Stimulated activated CD8-positive, alpha-beta memory T cell treated with anti-CD3 and anti-CD28 coated beads, Interleukin-12 subunit alpha, Interleukin-12 subunit beta, amount 100 ng/mL, for 1 hour (primary cell): ENCODE data around the gene SNTG2.
A peak's percentile ranks its signal among the peaks of the same experiment; 100 is the strongest.
"Not testable (repeated sequence)": the region's sequence is repeated elsewhere in the genome, so short reads cannot be mapped to it uniquely, and the experiment has no call there.

Experiments
- DNase-seq: peaks from one replicate; pipeline ENCODE4 v3.0.0-alpha.2; 2020; ENCODE audit warnings: low read depth

Gene SNTG2

DNA sequence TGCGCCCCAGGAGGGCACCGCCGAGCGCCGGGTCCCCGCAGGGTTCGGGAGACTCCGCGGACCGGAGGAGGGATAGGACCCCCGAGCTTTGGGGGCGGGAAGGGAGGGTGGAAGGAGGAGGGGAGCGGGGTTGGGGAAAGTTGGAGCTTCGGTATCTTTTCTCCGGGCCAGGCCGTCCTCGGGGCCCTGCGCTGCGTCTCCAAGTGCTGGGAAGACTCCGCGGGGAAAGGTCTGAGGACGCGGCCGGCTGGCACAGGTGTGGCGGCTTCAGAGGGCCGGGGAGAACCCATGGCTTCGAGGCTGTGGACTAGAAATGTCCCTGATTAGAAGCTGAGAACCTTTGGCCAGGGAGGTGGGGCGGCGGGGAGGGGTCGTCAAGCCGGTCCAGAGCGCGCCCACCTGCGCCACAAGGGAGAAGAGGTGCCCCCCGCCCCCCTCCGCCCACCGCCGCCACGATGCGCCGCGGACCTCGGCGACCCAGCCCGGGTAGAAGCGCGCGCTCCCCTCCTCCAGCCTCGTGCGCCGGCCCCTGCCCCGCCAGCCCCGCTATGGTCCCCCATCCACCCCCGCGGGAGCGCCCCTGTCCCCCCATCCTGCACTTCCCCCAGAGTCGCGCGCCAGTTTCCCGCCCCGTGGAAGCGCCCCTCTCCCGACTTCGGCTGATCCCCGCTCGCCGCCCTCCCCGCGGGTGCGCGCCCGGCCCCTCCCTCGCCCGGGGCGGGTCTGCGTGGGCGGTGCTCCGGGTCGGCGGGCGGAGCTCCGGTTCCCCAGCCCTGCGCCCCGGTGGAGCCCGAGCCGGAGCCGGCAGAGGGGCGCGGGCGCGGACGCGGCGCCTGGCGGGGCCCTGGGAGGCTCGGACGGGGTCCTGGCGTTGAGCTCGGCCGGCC, at the start of gene SNTG2:
SNTG2 (plus strand) TSS at position 770 of the 887 bp plus-strand sequence. CDS start 148 bp downstream, outside the sequence.
- peak; percentile 28 for DNase-seq

DNA sequence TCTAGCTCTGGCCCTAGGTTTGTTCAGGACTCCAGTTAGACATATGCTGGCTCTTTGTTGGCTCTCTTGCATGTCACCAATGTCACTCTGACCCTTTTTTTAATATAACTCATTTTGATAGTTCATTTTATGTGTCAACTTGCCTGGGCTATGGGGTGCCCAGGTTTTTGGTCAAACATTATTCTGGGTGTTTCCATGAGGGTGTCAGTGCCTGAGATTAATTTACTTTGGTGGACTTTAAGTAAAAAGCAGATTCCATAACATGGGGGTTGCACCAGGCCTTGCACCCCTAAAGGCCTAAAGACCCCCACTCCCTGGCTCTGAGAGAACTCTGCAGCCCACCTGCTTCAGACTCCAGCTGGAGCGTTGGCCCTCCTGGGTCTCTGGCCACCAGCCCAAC, 48.1 kb upstream of the SNTG2 start:
- no peak for DNase-seq

DNA sequence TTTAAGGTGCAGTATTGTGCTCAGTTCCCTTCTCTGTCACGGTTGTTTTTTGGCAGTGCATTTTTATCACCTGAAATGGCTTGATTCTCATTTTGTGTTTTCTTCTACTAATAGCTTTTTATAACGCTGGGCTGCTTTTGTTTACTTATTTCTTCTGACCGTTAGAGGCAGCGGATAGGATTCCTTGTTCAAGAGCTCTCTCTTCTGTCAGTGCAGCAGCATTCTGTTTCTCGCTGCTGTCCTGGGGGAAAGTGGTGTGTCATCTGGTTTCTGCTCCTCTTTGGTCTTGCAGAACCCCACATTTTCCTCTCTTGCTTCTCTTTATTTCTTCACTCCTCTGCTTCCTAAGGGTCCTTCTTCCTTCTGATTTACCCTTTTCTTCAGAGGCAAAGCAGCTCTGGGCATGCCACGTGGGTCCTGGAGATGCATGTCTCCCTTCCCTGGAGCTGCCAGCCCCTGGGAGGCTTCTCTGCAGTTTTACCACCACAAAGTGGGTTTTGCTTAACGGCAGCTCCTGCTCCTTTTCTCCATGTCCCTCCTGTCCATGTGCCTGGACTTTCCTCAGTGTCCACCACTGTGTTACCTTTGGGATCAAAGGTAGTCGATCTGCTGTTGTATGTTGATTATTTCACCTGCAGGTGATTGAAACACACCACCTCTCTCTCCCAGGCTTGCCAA, 47.3 kb upstream of the SNTG2 start:
- DNase-seq: no peak

DNA sequence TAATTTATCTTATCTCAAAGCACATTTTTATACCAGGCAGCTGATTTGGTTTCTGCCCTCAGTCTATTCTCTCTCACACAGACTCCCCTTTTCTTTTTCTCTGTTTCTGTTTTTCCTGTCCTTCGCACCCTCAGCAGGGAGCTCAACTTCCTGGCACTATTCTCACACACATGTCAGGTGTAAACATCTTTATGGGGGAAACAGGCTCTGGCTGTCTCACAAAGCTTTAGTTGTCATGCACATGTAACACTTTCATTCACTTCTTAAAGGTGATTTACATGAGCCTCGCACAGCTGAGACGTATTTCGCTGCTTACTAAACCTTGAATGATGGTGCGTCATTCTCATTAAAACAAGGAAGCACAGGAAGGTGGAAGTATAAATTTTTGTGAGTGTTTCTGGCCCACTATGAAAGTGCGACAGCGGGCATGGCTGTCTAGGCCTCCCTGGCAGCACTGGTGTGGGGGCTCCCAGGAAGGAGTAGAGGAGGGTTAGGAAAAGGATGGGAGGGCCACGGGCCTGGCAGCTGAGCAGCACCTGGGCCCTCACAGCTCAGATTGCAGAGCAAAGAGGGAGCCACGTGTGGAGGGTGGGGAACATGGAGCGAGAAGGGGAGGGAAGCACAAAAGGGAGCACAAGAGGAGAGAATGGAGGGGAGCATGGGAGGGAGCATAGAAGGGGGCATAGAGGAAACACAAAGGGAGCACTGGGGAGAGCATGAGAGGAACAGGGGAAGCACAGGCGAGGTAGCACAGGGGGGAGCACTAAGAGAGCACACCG, 46.2 kb upstream of the SNTG2 start:
- no peak for DNase-seq

DNA sequence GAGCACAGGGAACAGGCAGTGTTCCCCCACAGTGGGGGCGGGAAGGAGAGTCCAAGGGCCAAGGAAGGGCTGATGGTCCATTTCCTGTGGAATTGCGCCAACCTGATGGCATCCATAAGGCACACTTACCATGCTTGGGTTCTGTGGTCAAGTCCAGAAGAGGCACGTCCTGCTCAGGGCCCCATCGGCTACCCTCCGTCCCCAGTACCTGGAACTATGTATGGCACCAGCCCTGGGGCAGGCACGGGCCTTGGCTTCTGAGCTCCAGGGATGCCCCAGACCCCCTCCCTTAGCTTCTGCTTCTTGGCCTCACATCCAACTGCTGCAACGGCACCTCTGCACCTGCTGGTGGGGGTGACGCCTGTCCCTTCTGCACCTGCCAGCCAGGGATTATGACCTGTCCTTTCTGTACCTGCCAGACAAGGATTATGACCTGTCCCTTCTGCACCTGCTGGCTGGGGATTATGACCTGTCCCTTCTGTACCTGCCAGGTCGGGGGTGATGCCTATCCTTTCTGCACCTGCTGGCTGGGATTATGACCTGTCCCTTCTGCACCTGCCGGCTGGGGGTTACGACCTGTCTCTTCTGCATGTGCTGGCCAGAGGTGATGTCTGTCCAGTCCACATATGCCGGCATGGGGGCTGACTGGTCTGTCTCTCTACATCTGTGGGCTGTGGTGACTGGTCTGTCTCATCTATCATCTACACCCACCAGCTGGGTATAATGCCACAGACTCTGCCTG, 45.4 kb upstream of the SNTG2 start:
- DNase-seq: no peak

DNA sequence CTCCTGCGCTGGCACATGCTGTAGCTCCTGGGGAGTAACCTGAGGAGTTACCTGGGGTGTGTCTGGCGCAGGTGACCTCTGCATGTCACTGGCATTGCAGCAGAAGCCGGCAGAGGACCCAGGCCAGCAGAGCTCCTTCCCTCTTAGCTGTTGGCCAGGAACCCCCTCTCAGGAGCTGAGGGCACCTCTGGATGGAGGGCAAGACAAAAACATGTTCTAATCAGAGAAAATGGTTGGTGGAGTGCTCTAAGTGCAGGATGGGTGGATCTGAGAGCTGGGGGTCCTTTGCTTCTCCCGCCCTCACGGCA, 44.9 kb upstream of the SNTG2 start:
- DNase-seq: no peak

DNA sequence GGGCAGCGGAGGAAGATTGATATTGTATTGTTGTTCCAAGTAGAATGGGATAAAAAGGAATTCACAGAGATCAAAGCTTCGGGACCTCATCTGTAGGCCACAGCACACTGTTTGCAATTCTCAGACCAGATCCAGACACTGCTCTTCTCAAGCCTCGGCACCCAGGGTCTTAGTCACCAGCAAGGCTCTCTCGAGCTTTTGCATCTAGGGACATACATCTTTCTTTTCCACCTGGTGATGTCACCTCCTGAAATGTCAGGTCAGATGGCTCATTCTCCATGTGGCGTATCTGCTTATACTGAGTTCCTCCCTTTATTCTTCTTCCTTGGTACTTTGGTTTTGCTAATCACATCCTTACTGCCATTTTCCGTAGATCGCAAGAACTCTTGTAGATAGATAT, 42.9 kb upstream of the SNTG2 start:
- no peak for DNase-seq

DNA sequence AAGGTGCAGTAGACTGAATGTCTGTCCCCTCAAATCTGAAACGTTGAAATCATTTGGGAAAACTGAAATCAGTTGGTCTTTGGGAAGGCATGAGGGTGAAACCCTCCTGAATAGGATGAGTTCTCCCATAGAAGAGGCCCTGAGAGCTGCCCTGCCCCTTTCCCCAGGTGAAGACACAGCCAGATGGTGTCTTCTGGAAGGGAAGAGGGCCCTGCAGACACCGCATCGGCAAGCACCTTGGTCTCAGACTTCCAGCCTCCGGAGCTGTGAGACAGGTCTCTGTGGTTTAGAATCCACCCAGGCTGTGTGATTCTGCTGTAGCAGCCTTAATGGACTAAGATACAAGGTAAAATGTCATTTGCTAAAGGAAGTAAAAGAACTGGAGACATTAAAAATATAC, 42.1 kb upstream of the SNTG2 start:
- no peak for DNase-seq

DNA sequence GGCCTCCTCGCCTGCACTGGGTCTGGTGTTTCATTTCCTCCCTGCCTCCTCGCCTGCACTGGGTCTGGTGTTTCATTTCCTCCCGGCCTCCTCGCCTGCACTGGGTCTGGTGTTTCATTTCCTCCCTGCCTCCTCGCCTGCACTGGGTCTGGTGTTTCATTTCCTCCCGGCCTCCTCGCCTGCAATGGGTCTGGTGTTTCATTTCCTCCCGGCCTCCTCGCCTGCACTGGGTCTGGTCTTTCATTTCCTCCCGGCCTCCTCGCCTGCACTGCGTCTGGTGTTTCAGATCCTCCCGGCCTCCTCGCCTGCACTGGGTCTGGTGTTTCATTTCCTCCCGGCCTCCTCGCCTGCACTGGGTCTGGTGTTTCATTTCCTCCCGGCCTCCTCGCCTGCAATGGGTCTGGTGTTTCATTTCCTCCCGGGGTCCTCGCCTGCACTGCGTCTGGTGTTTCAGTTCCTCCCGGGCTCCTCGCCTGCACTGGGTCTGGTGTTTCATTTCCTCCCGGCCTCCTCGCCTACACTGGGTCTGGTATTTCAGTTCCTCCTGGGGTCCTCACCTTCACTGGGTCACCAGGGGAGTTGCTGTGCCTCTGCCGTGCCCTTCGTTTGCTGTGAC, 40.8 kb upstream of the SNTG2 start:
- DNase-seq: not testable (repeated sequence)

DNA sequence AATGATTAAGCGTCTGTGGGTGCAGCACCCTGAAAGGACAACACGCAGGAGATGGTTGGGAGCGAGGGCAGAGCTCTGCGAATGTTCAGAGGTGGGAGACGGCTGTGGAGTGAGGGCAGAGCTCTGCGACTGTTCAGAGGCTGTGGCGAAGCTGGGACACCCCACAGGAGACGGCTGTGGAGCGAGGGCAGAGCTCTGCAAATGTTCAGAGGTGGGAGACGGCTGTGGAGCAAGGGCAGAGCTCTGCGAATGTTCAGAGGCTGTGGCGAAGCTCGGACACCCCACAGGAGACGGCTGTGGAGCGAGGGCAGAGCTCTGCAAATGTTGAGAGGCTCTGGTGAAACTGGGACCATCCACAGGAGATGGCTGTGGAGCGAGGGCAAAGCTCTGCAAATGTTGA, 40.0 kb upstream of the SNTG2 start:
- DNase-seq: no peak

DNA sequence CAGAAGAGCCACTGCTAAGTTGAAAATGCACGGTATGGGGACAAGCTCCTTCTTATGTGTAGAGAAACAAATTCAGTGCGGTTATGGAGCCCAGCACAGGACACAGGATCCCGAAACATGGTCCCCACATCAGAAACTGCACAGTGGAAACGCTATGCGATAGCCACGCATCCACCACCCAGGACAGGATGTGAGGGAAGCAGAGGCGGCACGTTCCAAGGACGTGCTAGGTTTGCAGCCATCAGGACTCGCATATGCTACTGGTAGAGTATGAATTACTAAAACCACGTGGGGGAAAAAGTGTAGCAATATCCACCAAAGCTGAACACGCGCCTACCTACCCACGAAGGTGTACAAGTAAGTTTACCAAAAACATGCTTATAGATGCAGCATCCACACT, 34.7 kb upstream of the SNTG2 start:
- no peak for DNase-seq

DNA sequence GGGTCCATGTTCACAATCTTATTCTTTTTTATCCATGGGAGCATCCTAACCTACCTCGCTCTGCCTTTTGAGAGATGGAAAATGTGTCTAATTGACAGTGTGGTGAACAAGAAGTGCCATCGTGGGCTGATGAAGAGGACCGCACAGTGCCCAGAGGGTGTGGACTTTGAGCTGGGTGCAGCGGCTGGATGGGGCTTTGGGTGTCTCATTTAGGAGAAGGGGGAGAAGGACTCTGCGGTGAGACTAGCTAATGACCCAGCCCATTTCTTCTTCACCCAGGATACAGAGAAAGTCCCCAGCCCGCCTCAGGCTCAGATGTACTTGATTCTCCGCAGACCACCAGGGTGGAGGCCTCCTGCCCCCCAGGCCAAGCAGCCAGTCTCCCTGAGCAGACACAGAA, 33.7 kb upstream of the SNTG2 start:
- DNase-seq: no peak

DNA sequence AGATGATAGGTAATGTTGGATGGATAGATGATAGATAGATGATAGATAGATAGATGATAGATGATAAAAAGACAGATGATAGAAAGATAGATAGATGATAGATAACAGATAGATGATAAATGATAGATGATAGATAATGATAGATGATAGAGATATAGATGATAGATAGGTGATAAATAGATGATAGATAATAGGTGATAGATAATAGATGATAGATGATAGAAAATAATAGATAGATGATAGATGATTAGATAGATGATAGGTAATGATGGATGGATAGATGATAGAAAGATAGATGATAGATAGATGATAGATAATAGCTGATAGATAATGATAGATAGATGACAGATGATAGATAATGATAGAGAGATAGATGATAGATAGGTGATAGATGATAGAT, 31.0 kb upstream of the SNTG2 start:
- DNase-seq: no peak

DNA sequence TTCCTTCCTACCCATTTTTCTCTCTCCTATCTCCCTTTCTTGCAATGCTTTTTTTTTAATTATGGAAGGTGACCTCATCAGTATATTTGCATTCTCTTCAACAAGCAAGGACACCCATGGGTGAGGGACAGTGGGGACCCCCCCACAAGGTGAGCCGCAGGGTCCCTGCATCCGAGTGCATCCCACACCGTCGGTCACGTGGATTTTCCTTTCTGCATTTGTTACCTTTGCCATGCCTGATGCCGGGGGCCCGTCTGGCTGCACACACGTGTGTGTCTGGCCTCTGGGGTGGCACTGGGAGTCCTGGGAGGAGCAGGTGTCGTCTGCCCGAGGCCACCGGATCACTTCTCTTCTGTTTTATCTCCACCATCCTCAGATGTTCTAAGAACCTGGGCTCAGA, 30.1 kb upstream of the SNTG2 start:
- no peak for DNase-seq

DNA sequence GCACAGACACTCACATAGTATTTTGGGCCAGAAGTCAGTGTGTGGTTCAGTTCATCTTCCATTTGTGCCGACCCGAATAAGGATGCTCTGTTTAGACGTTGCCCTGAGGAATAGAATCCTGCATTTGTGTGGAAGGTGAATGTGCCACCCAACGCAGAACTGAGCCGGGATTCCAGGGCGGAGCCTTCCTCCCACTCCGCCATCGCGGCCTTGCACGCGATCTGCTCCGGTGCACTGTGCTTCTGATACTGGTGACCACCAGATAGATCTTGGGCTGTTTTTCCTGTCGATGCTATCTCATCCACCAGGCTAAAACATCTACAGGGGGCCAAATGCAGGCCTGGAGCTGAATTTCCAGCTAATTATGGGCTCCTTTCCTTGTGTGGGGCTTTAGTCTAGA, 29.6 kb upstream of the SNTG2 start:
- no peak for DNase-seq

DNA sequence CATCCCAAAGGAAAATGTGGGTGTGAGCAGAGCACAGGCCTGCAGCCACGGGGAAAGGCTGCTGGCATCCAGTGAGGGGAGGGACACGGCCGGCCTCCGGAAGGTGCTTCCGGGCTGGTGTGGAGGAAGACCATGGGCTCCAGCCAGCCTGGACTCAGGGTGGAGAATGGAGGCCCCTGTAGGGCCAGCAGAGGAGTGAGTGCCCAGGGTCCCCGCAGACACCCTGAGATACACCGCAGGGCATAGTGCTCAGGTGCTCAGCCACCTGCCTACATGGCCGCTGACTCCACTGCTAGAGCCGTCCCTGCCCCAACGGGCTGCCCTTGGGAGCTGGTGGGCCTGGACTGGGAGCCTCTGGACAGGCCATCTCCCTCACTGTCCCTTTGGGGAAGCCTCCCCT, 28.5 kb upstream of the SNTG2 start:
- no peak for DNase-seq

DNA sequence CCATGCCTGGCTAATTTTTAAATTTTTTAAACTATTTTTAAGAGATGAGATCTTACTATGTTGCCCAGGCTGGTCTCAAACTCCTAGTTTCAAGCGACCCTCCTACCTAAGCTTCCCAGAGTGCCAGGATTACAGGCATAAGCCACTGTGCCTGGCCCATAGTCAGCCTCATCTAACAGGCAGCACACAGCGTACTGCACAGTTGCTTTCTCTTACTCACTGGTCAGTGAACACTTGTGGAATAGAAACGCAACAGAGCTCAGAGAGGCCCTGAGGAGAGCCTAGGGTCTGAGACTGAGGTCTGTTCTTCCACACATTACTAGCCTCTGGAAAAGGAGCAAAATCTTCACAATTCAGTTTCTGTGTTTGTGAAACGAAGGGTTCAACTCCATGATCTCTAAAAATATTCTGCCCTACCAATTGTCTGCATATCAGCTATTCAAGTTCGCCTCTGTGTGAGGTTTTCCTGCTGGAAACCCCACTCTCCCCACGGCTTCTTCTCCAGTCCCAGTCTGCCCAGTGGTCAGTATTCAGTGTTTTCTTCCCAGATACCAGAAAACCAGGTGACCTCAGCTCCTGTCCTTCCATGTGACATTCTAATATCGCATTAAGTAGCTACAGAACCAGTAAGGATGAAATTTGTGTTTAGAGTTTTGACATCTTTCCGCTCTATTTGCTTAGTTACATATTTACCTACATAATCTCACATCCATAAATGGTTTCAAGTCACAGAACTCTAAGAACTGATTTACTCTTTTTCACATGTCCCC, 26.6 kb upstream of the SNTG2 start:
- DNase-seq: no peak

DNA sequence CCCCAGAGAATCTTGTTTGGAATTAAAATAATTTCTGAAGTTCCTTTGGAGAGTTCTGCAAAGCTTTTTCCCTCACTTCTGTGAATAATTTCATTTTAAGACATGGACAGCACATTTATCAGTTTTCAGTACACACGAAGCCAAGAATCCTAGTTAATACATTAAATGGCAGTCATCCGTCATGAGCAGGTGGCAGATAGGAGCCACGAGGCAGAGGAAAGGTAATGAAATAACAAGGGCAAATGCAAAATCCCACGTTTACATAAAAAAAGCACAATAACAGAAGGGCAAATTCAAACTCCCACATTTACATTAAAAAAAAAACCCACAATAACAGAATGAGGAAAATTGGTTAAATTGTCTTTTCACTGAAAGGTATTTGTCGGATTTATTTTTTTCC, 25.9 kb upstream of the SNTG2 start:
- no peak for DNase-seq

DNA sequence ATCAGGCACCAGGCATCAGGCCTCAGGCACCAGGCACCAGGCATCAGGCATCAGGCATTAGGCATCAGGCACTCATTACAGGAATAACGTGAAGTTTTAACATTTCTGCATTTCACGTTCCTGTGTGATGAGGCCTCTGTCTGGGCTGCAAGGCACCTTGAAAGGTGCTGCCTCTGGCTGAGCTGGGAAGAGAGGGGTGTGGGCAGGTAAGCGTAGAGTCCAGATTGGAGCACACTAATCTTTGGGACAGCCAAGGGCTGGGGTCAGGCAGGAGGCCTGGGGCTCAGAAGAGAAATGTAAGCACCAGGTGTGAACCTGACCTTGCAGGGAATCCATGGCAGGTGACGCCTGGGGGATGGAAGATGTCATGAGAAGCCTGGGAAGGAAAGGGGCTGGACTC, 25.3 kb upstream of the SNTG2 start:
- no peak for DNase-seq

DNA sequence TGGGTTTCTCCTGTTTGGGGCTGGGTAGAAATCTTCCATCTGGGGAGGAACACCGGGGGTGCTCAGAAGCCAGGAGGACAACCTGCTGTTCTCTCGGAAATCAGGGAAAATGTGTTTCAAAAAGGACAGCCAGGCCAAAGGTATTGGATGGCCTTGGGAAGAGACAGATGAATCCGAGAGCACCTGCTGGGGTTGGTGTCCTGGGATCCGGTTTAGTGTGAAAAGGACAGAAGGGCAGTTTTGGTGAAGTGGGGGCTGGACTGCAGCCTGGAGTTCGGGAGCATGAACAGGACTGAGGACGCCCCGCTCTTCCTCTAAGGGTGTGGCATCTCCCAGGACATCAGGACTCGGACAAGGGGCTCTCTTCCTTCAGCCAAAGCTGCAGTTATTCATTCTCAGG, 24.9 kb upstream of the SNTG2 start:
- DNase-seq: no peak

DNA sequence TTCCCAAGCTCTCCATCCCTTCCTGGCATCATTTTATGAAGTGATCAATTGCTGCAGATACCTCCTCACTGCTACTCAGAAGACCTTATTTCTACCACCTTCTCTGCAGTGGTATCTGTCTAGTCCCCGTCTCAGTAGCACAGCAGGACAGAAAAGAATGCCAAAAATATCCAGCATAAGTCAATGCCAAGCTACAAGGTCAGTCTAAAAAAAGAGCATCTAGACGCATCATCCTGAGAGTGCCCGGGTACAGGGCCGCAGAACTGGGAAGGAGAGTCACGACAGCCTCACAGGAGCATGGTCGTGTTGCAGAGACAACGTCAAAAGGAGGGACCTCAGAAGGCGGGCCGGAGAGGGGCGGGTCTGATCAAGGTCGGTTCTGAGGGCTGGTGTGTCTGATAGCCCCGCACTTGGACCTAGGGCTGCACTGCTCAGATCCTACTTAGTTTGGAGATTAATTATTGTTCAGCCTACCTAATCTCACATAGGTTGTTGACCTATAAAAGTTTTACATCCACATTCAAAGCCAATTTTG, 24.3 kb upstream of the SNTG2 start:
- no peak for DNase-seq
